Stimulated activated CD8-positive, alpha-beta memory T cell treated with anti-CD3 and anti-CD28 coated beads, Interleukin-4, amount 100 ng/mL, for 4 hours (primary cell): ENCODE results near the gene ITGB1BP1.

Experiments
- DNase-seq, 2 donors: peaks; one replicate each; pipeline ENCODE4 v3.0.0-alpha.2; 2020; ENCODE audit warnings: low read depth in 2 of 2, low spot score in 1 of 2

The ITGB1BP1 gene

GRCh38 chr2:9428965-9429577, 5.7 kb upstream of the ITGB1BP1 start:
- no peak for DNase-seq

- DNase-seq = no peak
Observed at GRCh38 chr2:9424447-9425164, 1.3 kb upstream of the ITGB1BP1 start.

- DNase-seq = no peak
Observed at GRCh38 chr2:9423922-9424272, 569 bp upstream of the ITGB1BP1 start.

GRCh38 chr2:9422321-9423099, 818 bp downstream of the ITGB1BP1 start:
- DNase-seq = peak; percentile 20 to 21

- no peak for DNase-seq
Observed at GRCh38 chr2:9420495-9420894, 2.8 kb downstream of the ITGB1BP1 start.

- DNase-seq = no peak
Observed at GRCh38 chr2:9419541-9419940, 3.8 kb downstream of the ITGB1BP1 start.

GRCh38 chr2:9418746-9419145, 4.6 kb downstream of the ITGB1BP1 start:
- DNase-seq = no peak

GRCh38 chr2:9417725-9418124, 5.6 kb downstream of the ITGB1BP1 start:
- DNase-seq = no peak

- no peak for DNase-seq
Observed at GRCh38 chr2:9416962-9417316, 6.4 kb downstream of the ITGB1BP1 start.

GRCh38 chr2:9416267-9416961, 6.9 kb downstream of the ITGB1BP1 start:
- no peak for DNase-seq

- DNase-seq = no peak
Observed at GRCh38 chr2:9415516-9416169, 7.7 kb downstream of the ITGB1BP1 start.

GRCh38 chr2:9412781-9413180, 10.5 kb downstream of the ITGB1BP1 start:
- DNase-seq = no peak

- DNase-seq = no peak
Observed at GRCh38 chr2:9410108-9410507, 13.2 kb downstream of the ITGB1BP1 start.

GRCh38 chr2:9408641-9409151, 14.6 kb downstream of the ITGB1BP1 start:
- no peak for DNase-seq

GRCh38 chr2:9407363-9407811, 15.9 kb downstream of the ITGB1BP1 start:
- DNase-seq = no peak

GRCh38 chr2:9406529-9407362, 16.6 kb downstream of the ITGB1BP1 start:
- no peak for DNase-seq

- DNase-seq = no peak
Observed at GRCh38 chr2:9405636-9406035, 17.7 kb downstream of the ITGB1BP1 start.

GRCh38 chr2:9404451-9404850, 18.9 kb downstream of the ITGB1BP1 start:
- no peak for DNase-seq

- no peak for DNase-seq
Observed at GRCh38 chr2:9403924-9404323, 19.4 kb downstream of the ITGB1BP1 start.
